HG02642 (cell line): ENCODE results near the gene CREBRF.
"Not testable (repeated sequence)": the region's sequence is repeated elsewhere in the genome, so short reads cannot be mapped to it uniquely, and the experiment has no call there.

Source experiments
- ATAC-seq: cut with Tn5 transposase; IDR thresholded peaks from one replicate; pipeline ENCODE4 v1.9.1; 2021; ENCODE audit warnings: mild to moderate bottlenecking; ENCODE audit not compliant: unreplicated experiment, poor library complexity

The CREBRF gene, protein sequence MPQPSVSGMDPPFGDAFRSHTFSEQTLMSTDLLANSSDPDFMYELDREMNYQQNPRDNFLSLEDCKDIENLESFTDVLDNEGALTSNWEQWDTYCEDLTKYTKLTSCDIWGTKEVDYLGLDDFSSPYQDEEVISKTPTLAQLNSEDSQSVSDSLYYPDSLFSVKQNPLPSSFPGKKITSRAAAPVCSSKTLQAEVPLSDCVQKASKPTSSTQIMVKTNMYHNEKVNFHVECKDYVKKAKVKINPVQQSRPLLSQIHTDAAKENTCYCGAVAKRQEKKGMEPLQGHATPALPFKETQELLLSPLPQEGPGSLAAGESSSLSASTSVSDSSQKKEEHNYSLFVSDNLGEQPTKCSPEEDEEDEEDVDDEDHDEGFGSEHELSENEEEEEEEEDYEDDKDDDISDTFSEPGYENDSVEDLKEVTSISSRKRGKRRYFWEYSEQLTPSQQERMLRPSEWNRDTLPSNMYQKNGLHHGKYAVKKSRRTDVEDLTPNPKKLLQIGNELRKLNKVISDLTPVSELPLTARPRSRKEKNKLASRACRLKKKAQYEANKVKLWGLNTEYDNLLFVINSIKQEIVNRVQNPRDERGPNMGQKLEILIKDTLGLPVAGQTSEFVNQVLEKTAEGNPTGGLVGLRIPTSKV

GRCh38 chr5:173055983-173056782, at the start of gene CREBRF:
TSS of gene CREBRF (plus strand) at chr5:173056352. CDS start at chr5:173080776, 24,424 bp downstream.
- peak; percentile 81 for ATAC-seq

GRCh38 chr5:173010021-173010420, 46.1 kb upstream of the CREBRF start:
- no peak for ATAC-seq

DNA sequence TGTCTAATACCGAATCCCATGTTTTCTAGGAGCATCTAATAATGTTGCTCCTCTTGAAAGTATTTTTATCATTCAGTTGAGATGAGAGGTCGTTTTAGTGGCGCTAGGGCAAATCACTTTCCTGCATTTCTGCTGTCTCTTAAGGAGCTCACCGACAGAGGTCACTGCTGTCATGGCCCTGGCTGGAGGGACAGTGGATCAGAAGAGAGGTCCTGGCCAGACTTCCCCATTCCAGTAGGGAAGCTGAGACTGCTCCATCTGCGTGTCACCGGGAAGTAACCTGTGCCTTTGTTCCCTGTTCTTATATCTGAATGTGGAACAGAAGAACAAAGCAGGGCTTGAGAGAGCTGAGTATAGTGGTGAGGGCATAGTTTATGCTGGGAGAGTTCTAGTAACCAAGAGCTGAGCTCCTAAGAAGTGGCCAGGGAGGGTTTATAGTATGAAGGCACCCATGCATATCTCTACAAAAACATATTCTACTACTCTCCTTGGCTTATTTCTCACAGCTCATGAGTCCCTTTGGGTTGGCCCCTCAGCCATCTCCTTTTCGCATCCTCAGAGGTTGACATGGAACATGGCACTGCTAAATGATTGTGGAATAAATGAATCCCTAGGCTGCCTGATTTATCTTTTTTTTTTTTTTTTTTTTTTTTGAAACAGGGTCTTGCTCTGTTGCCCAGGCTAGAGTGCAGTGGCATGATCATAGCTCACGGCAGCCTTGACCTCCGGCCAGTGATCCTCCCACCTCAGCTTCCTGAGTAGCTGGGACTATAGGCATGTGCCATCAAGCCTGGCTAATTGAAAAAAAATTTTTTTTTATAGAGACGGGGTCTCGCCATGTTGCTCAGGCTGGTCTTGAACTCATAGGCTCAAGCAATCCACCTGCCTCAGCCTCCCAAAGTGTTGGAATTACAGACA, 45.3 kb upstream of the CREBRF start:
- no peak for ATAC-seq

DNA sequence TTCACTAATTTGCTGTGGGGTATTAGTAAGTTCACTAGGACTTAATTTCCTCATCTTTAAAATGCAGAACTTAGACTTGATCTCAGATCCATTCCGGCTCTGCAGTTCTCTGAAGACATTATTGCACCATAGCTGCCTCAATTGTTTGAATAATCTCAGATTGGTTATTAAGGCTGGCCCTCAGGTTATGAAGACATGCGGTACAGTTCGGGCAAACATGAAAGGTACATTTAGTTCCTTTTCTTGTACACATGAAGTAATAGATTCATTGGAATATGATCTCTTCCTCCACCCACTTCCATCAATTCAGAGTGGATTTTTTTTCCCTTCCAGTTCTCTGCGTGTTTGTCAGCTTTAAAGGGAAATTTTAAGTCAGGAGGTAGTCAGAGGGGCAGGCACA, 44.6 kb upstream of the CREBRF start:
- ATAC-seq, result no peak

DNA sequence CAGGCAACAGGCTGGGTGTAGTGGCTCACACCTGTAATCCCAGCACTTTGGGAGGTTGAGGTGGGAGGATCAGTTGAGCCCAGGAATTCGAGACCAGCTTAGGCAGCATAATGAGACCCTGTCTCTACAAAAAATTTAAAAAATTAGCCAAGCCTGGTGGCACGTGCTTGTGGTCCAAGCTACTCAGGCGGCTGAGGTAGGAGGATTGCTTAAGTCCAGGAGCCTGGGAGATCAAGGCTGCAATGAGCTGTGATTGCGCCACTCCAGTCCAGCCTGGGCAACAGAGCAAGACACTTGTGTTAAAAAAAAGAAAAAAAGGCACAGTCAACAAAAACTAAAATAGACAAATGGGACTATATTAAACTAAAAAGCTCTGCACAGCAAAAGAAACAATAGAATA, 43.3 kb upstream of the CREBRF start:
- ATAC-seq, result no peak

DNA sequence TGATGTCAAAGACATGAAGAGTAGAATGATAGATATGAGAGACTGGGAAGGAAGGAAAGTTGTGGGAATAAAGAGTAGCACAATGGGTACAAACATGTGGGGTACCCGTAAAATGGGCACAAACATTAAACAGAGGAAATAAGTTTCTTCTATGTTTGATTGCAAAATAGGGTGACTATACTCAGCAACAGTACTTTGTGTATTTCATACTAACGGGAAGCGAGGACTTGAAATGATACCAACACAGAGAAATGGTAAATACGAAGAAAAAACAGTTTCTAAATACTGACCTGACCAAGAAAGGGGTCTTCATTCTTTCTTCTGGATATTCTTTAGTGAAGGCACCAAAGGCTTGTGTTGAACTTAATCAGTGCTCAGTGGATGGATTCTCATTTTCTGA, 41.5 kb upstream of the CREBRF start:
- no peak for ATAC-seq

DNA sequence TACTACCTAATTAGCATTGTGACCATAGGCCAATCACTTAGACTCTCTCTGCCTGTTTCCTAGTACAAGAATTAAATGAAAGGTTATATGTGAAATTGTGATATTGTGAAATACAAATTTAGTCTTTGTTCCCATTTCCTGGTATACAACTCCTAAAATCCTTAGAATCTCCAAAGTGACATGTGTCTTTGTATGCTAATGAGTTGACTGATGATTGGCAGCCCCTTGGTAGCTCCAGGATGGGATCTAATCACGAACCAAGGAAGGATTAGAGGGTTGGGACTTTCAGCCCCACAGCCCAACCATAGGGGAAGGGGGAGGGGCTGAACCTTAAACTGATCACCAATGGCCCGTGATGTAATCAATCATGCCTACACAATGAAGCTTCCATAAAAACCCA, 41.0 kb upstream of the CREBRF start:
- ATAC-seq, result no peak

GRCh38 chr5:173015598-173016455, 40.3 kb upstream of the CREBRF start:
- ATAC-seq, result no peak

- ATAC-seq, result no peak
Observed at GRCh38 chr5:173016598-173017046, 39.5 kb upstream of the CREBRF start.

DNA sequence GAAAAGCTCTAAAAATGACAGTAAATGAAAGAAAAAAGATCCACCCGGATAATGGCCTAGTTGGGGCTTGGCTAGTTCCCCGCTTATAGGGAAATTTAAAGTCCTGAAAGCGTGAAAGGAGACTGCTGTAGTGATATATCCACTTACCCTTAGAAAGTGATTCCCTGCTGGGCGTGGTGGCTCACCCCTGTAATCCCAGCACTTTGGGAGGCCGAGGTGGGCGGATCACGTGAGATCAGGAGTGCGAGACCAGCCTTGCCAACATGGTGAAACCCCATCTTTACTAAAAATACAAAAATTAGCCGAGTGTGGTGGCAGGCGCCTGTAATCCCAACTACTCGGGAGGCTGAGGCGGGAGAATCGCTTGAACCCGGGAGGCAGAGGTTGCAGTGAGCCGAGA, 39.1 kb upstream of the CREBRF start:
- ATAC-seq, result not testable (repeated sequence)

GRCh38 chr5:173018358-173018757, 37.8 kb upstream of the CREBRF start:
- ATAC-seq, result no peak

DNA sequence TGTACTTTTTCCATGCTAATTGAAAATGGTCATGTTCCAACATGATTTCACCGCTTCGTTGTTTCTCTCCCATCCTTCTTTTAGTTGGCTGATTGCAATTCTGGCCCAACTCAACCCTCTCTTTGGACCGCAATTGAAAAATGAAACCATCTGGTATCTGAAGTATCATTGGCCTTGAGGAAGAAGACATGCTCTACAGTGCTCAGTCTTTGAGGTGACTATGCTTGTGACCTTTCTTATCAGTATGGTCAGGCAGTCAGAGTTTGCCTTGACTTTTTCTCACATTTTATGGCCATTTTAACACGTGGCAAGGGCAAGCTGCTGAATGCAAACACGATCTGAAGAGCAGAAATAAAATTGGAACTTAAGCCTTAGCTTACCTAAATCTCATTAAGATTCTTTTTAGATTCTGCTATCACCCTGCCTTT, 36.0 kb upstream of the CREBRF start:
- ATAC-seq, result no peak

GRCh38 chr5:173020643-173021042, 35.5 kb upstream of the CREBRF start:
- no peak for ATAC-seq

GRCh38 chr5:173025651-173026050, 30.5 kb upstream of the CREBRF start:
- ATAC-seq, result no peak

DNA sequence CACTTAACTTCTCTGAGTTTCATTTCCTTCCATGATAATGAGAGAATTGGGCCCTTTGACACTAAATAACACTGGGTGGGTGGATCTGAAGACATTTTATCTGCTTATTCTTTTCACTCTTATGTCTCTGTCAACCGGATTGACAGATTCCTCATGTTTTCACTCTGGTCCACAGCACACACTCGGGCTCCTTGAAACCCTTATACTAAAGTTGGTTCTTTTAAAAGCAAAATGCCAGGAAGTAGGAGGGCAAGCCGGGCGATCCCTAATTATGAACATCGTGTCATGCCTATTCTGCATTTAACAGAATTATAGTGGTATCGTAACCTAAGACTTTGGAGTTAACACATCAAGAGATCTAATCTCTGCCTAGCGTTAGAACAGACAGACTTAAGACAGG, 28.2 kb upstream of the CREBRF start:
- no peak for ATAC-seq

DNA sequence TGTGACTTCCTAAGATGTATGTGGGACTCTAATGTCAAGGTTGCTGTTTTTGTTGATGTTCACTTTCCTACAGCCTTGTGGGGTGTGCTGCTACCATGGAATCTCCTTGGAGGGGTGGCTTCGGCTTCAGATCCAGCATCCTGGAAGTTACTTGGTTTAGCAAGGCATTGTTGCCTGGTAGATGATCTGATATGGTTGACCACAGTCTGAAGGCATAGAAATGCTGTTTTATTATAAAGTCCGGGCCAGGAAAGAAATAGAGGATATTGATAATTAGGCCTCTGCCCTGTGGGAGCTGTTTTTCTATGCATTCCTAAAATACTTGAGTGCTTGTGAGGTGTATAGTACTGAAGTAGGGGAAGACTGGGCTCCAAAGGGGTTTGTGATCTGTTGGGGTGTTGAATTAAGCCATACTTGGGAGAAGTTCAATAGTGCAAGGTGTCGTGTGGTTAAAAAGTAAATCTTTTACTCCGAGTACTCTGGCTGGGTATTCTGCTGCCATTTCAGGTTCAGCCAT, 27.3 kb upstream of the CREBRF start:
- no peak for ATAC-seq

GRCh38 chr5:173029499-173029921, 26.6 kb upstream of the CREBRF start:
- ATAC-seq, result no peak

DNA sequence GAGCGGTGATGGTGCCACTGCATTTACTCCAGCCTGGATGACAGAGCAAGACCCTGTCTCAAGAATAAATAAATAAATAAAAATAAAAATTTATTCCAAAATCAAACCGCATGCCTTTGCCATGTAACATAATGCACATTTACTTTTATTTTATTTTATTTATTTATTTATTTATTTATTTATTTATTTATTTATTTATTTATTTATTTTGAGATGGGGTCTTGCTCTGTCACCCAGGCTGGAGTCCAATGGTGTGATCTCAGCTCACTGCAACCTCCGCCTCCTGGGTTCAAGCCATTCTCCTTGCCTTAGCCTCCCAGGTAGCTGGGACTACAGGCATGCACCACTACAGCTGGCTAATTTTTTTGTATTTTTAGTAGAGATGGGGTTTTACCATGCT, 24.1 kb upstream of the CREBRF start:
- ATAC-seq, result not testable (repeated sequence)

- no peak for ATAC-seq
Observed at GRCh38 chr5:173032730-173033129, 23.4 kb upstream of the CREBRF start.
